ENCODE measurements around the gene CHAMP1.
"Not testable (repeated sequence)": the region's sequence is repeated elsewhere in the genome, so short reads cannot be mapped to it uniquely, and the experiment has no call there.

- TF ChIP-seq EZH2 (IDR thresholded peaks at IDR 0.05) = not testable (repeated sequence)
- TF ChIP-seq CTCF (IDR thresholded peaks at IDR 0.05) = peak; percentile 39
These were observed 38.5 kb downstream of the CHAMP1 start for GRCh38 chr13:114352763-114353162.
